GM12878 (cell line): ENCODE results near the gene KCNS1. TPM values are rescaled to one million over a fixed set of nuclear protein-coding genes. Genes with fewer than 3 reads are reported as not detected.
A peak's percentile ranks its signal among the peaks of the same experiment; 100 is the strongest.

Source experiments
- BCL11A ChIP-seq: IDR thresholded peaks from 2 replicates; pipeline ENCODE4 v1.6.1; 2011; ENCODE audit warnings: low read depth, low read length
- CBFB ChIP-seq: IDR thresholded peaks from 2 replicates; pipeline ENCODE4 v1.6.1; 2016; ENCODE audit warnings: antibody characterized with exemption, low read depth
- CEBPB ChIP-seq, 2 experiments: fragments of 150-350 bp in 1 of 2; IDR thresholded peaks; 2 replicates each; pipeline ENCODE4 v1.6.1; 2012 to 2014; ENCODE audit warnings: low read depth in 2 of 2, low read length in 2 of 2, borderline replicate concordance in 1 of 2, inconsistent platforms in 1 of 2
- CHD2 ChIP-seq: IDR thresholded peaks from 2 replicates; pipeline ENCODE4 v1.6.1; 2011; ENCODE audit warnings: low read depth, low read length, improper control_type of control experiment, borderline replicate concordance
- EP300 ChIP-seq, 2 experiments: fragments of 150-350 bp in 1 of 2; IDR thresholded peaks; 2 replicates each; pipeline ENCODE4 v1.6.1; 2011 to 2012; ENCODE audit warnings: low read depth in 2 of 2, low read length in 2 of 2, borderline replicate concordance in 1 of 2, improper control_type of control experiment in 1 of 2, inconsistent platforms in 1 of 2; ENCODE audit not compliant: control insufficient read depth in 1 of 2
- EZH2 ChIP-seq: IDR thresholded peaks from 2 replicates; pipeline ENCODE4 v1.6.1; 2012; ENCODE audit warnings: low read depth, mild to moderate bottlenecking, control low read depth, inconsistent platforms, low read length, borderline replicate concordance; ENCODE audit not compliant: control insufficient read depth
- IKZF1 ChIP-seq: fragments of 450-650 bp; conservative IDR thresholded peaks from 2 replicates; pipeline ENCODE4 v1.6.1; 2017; ENCODE audit warnings: antibody characterized with exemption, mild to moderate bottlenecking
- IKZF2 ChIP-seq, 2 experiments: fragments of 450-650 bp; IDR thresholded peaks; 2 replicates each; pipeline ENCODE4 v1.6.1; 2017; ENCODE audit warnings: mild to moderate bottlenecking in 2 of 2, moderate library complexity in 2 of 2
- LARP7 ChIP-seq: fragments of 450-650 bp; IDR thresholded peaks from 2 replicates; pipeline ENCODE4 v1.6.1; 2017; ENCODE audit warnings: mild to moderate bottlenecking
- MEF2A ChIP-seq: IDR thresholded peaks from 2 replicates; pipeline ENCODE4 v1.6.1; 2011; ENCODE audit warnings: low read depth, mild to moderate bottlenecking, low read length, moderate library complexity; ENCODE audit not compliant: insufficient read depth
- MEF2B ChIP-seq: fragments of 450-650 bp; IDR thresholded peaks from 2 replicates; pipeline ENCODE4 v1.6.1; 2018; ENCODE audit warnings: mild to moderate bottlenecking, moderate library complexity; ENCODE audit not compliant: partially characterized antibody, poor library complexity, severe bottlenecking
- MTA2 ChIP-seq: fragments of 450-650 bp; IDR thresholded peaks from 2 replicates; pipeline ENCODE4 v1.6.1; 2016; ENCODE audit warnings: low read depth, mild to moderate bottlenecking, moderate library complexity
- NBN ChIP-seq: fragments of 450-650 bp; IDR thresholded peaks from 2 replicates; pipeline ENCODE4 v1.6.1; 2016
- NFIC ChIP-seq: IDR thresholded peaks from 2 replicates; pipeline ENCODE4 v1.6.1; 2012; ENCODE audit warnings: low read depth, mild to moderate bottlenecking, inconsistent platforms, low read length, moderate library complexity
- NFYB ChIP-seq: IDR thresholded peaks from 2 replicates; pipeline ENCODE4 v1.6.1; 2011; ENCODE audit warnings: low read depth, mild to moderate bottlenecking, low read length, improper control_type of control experiment, moderate library complexity; ENCODE audit not compliant: insufficient read depth
- NR2F1 ChIP-seq: fragments of 450-650 bp; conservative IDR thresholded peaks from 2 replicates; pipeline ENCODE4 v1.6.1; 2017; ENCODE audit warnings: mild to moderate bottlenecking
- PAX5 ChIP-seq: IDR thresholded peaks from 2 replicates; pipeline ENCODE4 v1.6.1; 2011; ENCODE audit warnings: low read depth, low read length, borderline replicate concordance
- RB1 ChIP-seq: fragments of 450-650 bp; formaldehyde crosslinking; IDR thresholded peaks from 2 replicates; pipeline ENCODE4 v1.6.1; 2017; ENCODE audit warnings: mild to moderate bottlenecking, borderline replicate concordance
- RUNX3 ChIP-seq: IDR thresholded peaks from 2 replicates; pipeline ENCODE4 v1.6.1; 2012; ENCODE audit warnings: low read length, inconsistent platforms
- TCF3 ChIP-seq: IDR thresholded peaks from 2 replicates; pipeline ENCODE4 v1.6.1; 2012; ENCODE audit warnings: low read depth, mild to moderate bottlenecking, low read length, borderline replicate concordance; ENCODE audit not compliant: insufficient read depth
- ZNF24 ChIP-seq: fragments of 450-650 bp; IDR thresholded peaks from 2 replicates; pipeline ENCODE4 v1.6.1; 2017; ENCODE audit warnings: antibody characterized with exemption, mild to moderate bottlenecking
- ZSCAN29 ChIP-seq: fragments of 450-650 bp; IDR thresholded peaks from 2 replicates; pipeline ENCODE4 v1.6.1; 2017; ENCODE audit warnings: mild to moderate bottlenecking, moderate library complexity
- polyA plus RNA-seq, 11 experiments: library from polyadenylated mRNA; depleted of rRNA in 4 of 11; unstranded in 6 of 11; stranded (reverse) in 5 of 11; fragments of >200 nt; fragmentation: Nextera tagmentation in 4 of 11; fragmentation: Illumina TruSeq in 1 of 11; extraction: Ambion mirVana in 4 of 11; extraction: Trizol in 1 of 11; gene quantifications; 1 replicate in 1 of 11; 2 replicates in 10 of 11; pipeline versions ENCODE4 v1.2.1 to v1.2.3, GENCODE V29; 2011 to 2016; ENCODE audit warnings: inconsistent platforms in 2 of 11, missing spikeins in 2 of 11, low read depth in 1 of 11
- total RNA-seq, 4 experiments: library from RNA; depleted of rRNA in 3 of 4; stranded (reverse); fragments of >200 nt in 3 of 4; fragmentation: Illumina TruSeq in 1 of 4; extraction: Trizol in 1 of 4; gene quantifications; 2 replicates each; pipeline versions ENCODE4 v1.2.1 to v1.2.3, GENCODE V29; 2013 to 2021
- TF ChIP-seq, protein P1 (sequence below): fragments of 450-650 bp; IDR thresholded peaks from 2 replicates; pipeline ENCODE4 v1.6.1; 2017; ENCODE audit warnings: low read depth, mild to moderate bottlenecking, moderate library complexity
- TF ChIP-seq, protein P2 (sequence below): IDR thresholded peaks from 2 replicates; pipeline ENCODE4 v1.6.1; 2012; ENCODE audit warnings: low read depth, low read length, improper control_type of control experiment
- TF ChIP-seq, protein P3 (sequence below): IDR thresholded peaks from 2 replicates; pipeline ENCODE4 v1.6.1; 2011; ENCODE audit warnings: low read depth, low read length, improper control_type of control experiment, borderline replicate concordance
- TF ChIP-seq, protein P4 (sequence below): fragments of 450-650 bp; IDR thresholded peaks from 2 replicates; pipeline ENCODE4 v1.6.1; 2017; ENCODE audit warnings: mild to moderate bottlenecking, low read depth, inconsistent platforms; ENCODE audit not compliant: poor library complexity, severe bottlenecking

KCNS1 gene
- total and polyA plus RNA-seq, 10 of the 15 experiments (the other 5 are each of a cell fraction or from before 2014, with no cell fraction given) = not detected

GRCh38 chr20:45052698-45053429 is 48.1 kb downstream of the KCNS1 start (continued):
- peak in 1 of 2 experiments; percentile 70; a peak in 1 of 4 replicates for TF ChIP-seq CEBPB (IDR thresholded peaks at IDR 0.05; ENCODE audit: borderline replicate concordance in 1 of 2, low read depth in 2 of 2, low read length in 2 of 2)
- TF ChIP-seq NBN = peak; percentile 61; the same call in 1 of the 2 replicates
- no peak for TF ChIP-seq EZH2
- TF ChIP-seq MEF2A = 0 out of 2 replicates have a peak, but pooled peaks have one; percentile 51
- peak in 1 of 2 experiments; percentile 68; a peak in 3 of 4 replicates for TF ChIP-seq IKZF2 (IDR thresholded peaks at IDR 0.05)
- TF ChIP-seq, protein P1, sequence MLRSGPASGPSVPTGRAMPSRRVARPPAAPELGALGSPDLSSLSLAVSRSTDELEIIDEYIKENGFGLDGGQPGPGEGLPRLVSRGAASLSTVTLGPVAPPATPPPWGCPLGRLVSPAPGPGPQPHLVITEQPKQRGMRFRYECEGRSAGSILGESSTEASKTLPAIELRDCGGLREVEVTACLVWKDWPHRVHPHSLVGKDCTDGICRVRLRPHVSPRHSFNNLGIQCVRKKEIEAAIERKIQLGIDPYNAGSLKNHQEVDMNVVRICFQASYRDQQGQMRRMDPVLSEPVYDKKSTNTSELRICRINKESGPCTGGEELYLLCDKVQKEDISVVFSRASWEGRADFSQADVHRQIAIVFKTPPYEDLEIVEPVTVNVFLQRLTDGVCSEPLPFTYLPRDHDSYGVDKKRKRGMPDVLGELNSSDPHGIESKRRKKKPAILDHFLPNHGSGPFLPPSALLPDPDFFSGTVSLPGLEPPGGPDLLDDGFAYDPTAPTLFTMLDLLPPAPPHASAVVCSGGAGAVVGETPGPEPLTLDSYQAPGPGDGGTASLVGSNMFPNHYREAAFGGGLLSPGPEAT = peak; percentile 21; the same call in 1 of the 2 replicates
- peak; percentile 77 for TF ChIP-seq MTA2
- peak; percentile 70; the same call in 1 of the 2 replicates for TF ChIP-seq ZSCAN29
- peak; percentile 78; the same call in 1 of the 2 replicates for TF ChIP-seq BCL11A
- TF ChIP-seq, protein P2, sequence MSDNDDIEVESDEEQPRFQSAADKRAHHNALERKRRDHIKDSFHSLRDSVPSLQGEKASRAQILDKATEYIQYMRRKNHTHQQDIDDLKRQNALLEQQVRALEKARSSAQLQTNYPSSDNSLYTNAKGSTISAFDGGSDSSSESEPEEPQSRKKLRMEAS = peak; percentile 18; the same call in 1 of the 2 replicates
- no peak for TF ChIP-seq TCF3
- TF ChIP-seq RUNX3 = peak; percentile 94
- peak; percentile 49; the same call in 1 of the 2 replicates for TF ChIP-seq CBFB
- TF ChIP-seq LARP7 = no peak
- peak; percentile 48; the same call in 1 of the 2 replicates for TF ChIP-seq CHD2
- no peak for TF ChIP-seq RB1
- peak; percentile 80 for TF ChIP-seq MEF2B
- peak; percentile 52; the same call in 1 of the 2 replicates for TF ChIP-seq PAX5
- TF ChIP-seq, protein P3, sequence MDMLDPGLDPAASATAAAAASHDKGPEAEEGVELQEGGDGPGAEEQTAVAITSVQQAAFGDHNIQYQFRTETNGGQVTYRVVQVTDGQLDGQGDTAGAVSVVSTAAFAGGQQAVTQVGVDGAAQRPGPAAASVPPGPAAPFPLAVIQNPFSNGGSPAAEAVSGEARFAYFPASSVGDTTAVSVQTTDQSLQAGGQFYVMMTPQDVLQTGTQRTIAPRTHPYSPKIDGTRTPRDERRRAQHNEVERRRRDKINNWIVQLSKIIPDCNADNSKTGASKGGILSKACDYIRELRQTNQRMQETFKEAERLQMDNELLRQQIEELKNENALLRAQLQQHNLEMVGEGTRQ = no peak
- peak; percentile 33; the same call in 1 of the 2 replicates for TF ChIP-seq NFIC
- TF ChIP-seq EP300 (IDR thresholded peaks at IDR 0.05; ENCODE audit: borderline replicate concordance in 1 of 2, control insufficient read depth in 1 of 2, low read depth in 2 of 2, low read length in 2 of 2) = peak in 1 of 2 experiments; percentile 26; a peak in 2 of 4 replicates
- TF ChIP-seq, protein P4, sequence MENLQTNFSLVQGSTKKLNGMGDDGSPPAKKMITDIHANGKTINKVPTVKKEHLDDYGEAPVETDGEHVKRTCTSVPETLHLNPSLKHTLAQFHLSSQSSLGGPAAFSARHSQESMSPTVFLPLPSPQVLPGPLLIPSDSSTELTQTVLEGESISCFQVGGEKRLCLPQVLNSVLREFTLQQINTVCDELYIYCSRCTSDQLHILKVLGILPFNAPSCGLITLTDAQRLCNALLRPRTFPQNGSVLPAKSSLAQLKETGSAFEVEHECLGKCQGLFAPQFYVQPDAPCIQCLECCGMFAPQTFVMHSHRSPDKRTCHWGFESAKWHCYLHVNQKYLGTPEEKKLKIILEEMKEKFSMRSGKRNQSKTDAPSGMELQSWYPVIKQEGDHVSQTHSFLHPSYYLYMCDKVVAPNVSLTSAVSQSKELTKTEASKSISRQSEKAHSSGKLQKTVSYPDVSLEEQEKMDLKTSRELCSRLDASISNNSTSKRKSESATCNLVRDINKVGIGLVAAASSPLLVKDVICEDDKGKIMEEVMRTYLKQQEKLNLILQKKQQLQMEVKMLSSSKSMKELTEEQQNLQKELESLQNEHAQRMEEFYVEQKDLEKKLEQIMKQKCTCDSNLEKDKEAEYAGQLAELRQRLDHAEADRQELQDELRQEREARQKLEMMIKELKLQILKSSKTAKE = peak; percentile 41
- no peak for TF ChIP-seq NFYB
- TF ChIP-seq ZNF24 = peak; percentile 57; the same call in 1 of the 2 replicates
- peak; percentile 51 for TF ChIP-seq IKZF1
- 0 out of 2 replicates have a peak, but pooled peaks have one; percentile 41 for TF ChIP-seq NR2F1
